Measurements from ENCODE around the gene PFDN5. TPM values are rescaled to one million over a fixed set of nuclear protein-coding genes. Genes with fewer than 3 reads are reported as not detected.

PFDN5 gene
- total and polyA plus RNA-seq, 9 of the 15 experiments (the other 6 are each of a cell fraction or from before 2014, with no cell fraction given): 361 to 1,636 (median 742) TPM

DNA sequence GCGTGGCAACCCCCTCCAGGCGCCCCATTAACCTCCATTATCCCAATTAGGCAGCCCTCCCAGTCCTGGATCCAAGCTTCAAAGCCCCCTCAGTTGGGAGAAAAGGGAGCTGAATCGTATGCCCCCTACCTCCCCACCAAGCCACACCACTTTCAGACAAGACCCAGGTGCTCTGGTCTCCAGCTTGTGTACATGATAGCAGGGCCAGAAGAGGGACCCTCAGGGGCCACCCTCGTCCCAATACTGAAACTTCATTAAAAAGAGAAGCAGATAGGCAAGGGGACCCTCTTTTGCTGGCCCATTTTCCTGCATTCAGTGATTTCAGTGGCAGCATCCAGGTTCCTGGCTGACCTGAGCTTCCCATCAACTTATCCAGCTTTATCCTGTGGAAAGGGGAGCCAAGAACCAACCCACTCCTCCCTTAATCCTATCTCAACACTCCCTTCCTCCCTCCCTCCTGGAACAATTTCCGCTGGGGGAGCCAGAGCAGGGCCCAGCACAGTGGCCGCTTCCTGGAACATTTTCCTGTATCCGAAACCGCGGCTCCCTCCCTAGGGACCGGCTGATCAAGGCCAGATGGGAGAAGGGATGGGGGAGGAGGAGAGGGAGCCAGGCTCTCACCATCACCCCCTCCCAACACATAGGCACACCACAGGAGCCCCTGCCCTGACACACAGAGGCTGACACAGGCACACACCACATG is 50.3 kb downstream of the PFDN5 start:
- CTCF ChIA-PET (ENCODE audit: low intra/inter-chr PET ratio): interaction anchor here (0.6 to 1.7 kb wide), 6 partner anchors 18 to 299 kb away, joined by 3 to 11 read pairs (median 4); no protein-coding TSS in a partner anchor
- no peak; the same call in 2 of the 3 replicates for ATAC-seq
- Histone ChIP-seq H3K27ac (ENCODE audit: extremely low read depth, low read depth, low read length) (no peak overlapping the region), H3K9ac (ENCODE audit: insufficient read depth in 1 of 2, low read depth in 2 of 2, low read length in 2 of 2) (peak overlapping the region; percentile 43 to 95; a peak in 2 of 4 replicates), H2AFZ (ENCODE audit: low read depth, low read length) (peak overlapping the region; percentile 58), H3K4me3 (peak overlapping the region; percentile 48), H3K4me1 (replicated peaks in 1 of 2; ENCODE audit: control insufficient read depth in 2 of 2, insufficient read depth in 2 of 2, low read length in 2 of 2) (peaks cover 7 to 17% of the 10 kb centered on the region in 2 experiments; a peak in 4 of 5 replicates), H3K9me1 (ENCODE audit: control insufficient read depth, insufficient read depth, low read length) (no peaks in the 10 kb centered on the region), H3K36me3 (ENCODE audit: control insufficient read depth, insufficient read depth, low read length) (no peaks in the 10 kb centered on the region), H3K27me3 (ENCODE audit: control insufficient read depth in 2 of 2, insufficient read depth in 2 of 2, low read length in 2 of 2) (no peaks in the 10 kb centered on the region), H4K20me1 (replicated peaks; ENCODE audit: control insufficient read depth, insufficient read depth, low read length) (no peaks in the 10 kb centered on the region), H3K79me2 (ENCODE audit: control insufficient read depth, insufficient read depth, low read length) (no peaks in the 10 kb centered on the region), H3K9me3 (replicated peaks; ENCODE audit: control insufficient read depth, insufficient read depth, low read depth, low read length) (no peaks in the 10 kb centered on the region), H3K4me2 (ENCODE audit: insufficient read depth, low read length) (peak overlapping the region; percentile 87)
- no peak for FAIRE-seq
- WGBS (ENCODE audit: insufficient coverage, low coverage, missing lambda C conversion rate): 7% methylated on average over 4 of the region's 10 CpGs
- TF ChIP-seq CTCF (IDR thresholded peaks at IDR 0.05 in 2 of 3, conservative IDR thresholded peaks at IDR 0.05 in 1 of 3; ENCODE audit: insufficient read depth in 2 of 3, low read depth in 1 of 3, low read length in 3 of 3) (0 out of 6 replicates have a peak, but pooled peaks of 1 of the 3 experiments have one; percentile 18), CBFA2T3 (IDR thresholded peaks at IDR 0.05) (0 out of 2 replicates have a peak, but pooled peaks have one; percentile 0), ZNF23 (CRISPR knock-in tag; IDR thresholded peaks at IDR 0.05) (no peak)
- POLR2A ChIA-PET: interaction anchor here (0.8 to 2.1 kb wide), 9 partner anchors 11 to 172 kb away, joined by 3 to 12 read pairs (median 4); partner anchors contain the start of genes AAAS and TARBP2
- BruUV-seq (replicated peaks): no TSS peak
- intact Hi-C loops (cut with micrococcal nuclease) (loop anchor here (1.0 kb wide), 1 partner anchor 21 kb away; no protein-coding TSS in a partner anchor), in situ Hi-C loops (cut with MboI) (no loop called here)
- no peak for DNase-seq (ENCODE audit: extremely low read depth in 1 of 4, low spot score in 3 of 4)

Data from K562 (cell line).